Fibroblast of lung (primary cell): ENCODE measurements around the gene TECPR2. TPM values are rescaled to one million over a fixed set of nuclear protein-coding genes. Genes with fewer than 3 reads are reported as not detected.

Experiments used
- DNase-seq, 2 donors: peaks; one replicate each; pipeline versions ENCODE4 v3.0.0 to v3.0.0-alpha.2; 2010; ENCODE audit warnings: low read depth in 2 of 2
- H2AFZ ChIP-seq: 2 replicates; pipeline ENCODE4 v1.5.1; 2012; ENCODE audit warnings: low read length, control low read depth, inconsistent platforms
- H3K27ac ChIP-seq: 2 replicates; pipeline ENCODE4 v1.5.1; 2011; ENCODE audit warnings: low read length, control low read depth; ENCODE audit not compliant: insufficient read depth
- H3K27me3 ChIP-seq: 2 replicates; pipeline ENCODE4 v1.5.1; 2011; ENCODE audit warnings: mild to moderate bottlenecking, low read length; ENCODE audit not compliant: control insufficient read depth, insufficient read depth
- H3K36me3 ChIP-seq: 2 replicates; pipeline ENCODE4 v1.5.1; 2011; ENCODE audit warnings: low read length; ENCODE audit not compliant: control insufficient read depth, insufficient read depth
- H3K4me1 ChIP-seq: 2 replicates; pipeline ENCODE4 v1.5.1; 2011; ENCODE audit warnings: low read length; ENCODE audit not compliant: control insufficient read depth, insufficient read depth; ENCODE audit errors: extremely low read depth
- H3K4me2 ChIP-seq: 2 replicates; pipeline ENCODE4 v1.5.1; 2011; ENCODE audit warnings: low read length, control low read depth; ENCODE audit not compliant: insufficient read depth; ENCODE audit errors: extremely low read depth
- H3K4me3 ChIP-seq, 4 experiments: fragments of 200-600 bp in 1 of 4; sonication (generic) in 1 of 4; replicated peaks in 1 of 4; 2 replicates each; pipeline ENCODE4 v1.5.1; 2011 to 2016; ENCODE audit warnings: low read length in 4 of 4, low read depth in 3 of 4, mild to moderate bottlenecking in 3 of 4, control low read depth in 2 of 4, inconsistent platforms in 1 of 4, mixed read lengths in 1 of 4; ENCODE audit not compliant: insufficient read depth in 1 of 4; ENCODE audit errors: control extremely low read depth in 1 of 4
- H3K79me2 ChIP-seq: 2 replicates; pipeline ENCODE4 v1.5.1; 2012; ENCODE audit warnings: mild to moderate bottlenecking, low read length, inconsistent platforms; ENCODE audit not compliant: control insufficient read depth, insufficient read depth
- H3K9ac ChIP-seq: 2 replicates; pipeline ENCODE4 v1.5.1; 2011; ENCODE audit warnings: mild to moderate bottlenecking, low read length, control low read depth; ENCODE audit not compliant: insufficient read depth
- H3K9me3 ChIP-seq: 2 replicates; pipeline ENCODE4 v1.5.1; 2012; ENCODE audit warnings: low read depth, low read length; ENCODE audit not compliant: control insufficient read depth, insufficient read depth
- H4K20me1 ChIP-seq: 2 replicates; pipeline ENCODE4 v1.5.1; 2011; ENCODE audit warnings: low read length; ENCODE audit not compliant: control insufficient read depth, insufficient read depth; ENCODE audit errors: extremely low read depth
- CTCF ChIP-seq, 2 donors: IDR thresholded peaks in 1 of 2; conservative IDR thresholded peaks in 1 of 2; 1 replicate in 1 of 2; 2 replicates in 1 of 2; pipeline ENCODE4 v1.5.1; 2011 to 2012; ENCODE audit warnings: low read length in 2 of 2, control low read depth in 1 of 2, inconsistent platforms in 1 of 2, low read depth in 1 of 2, mild to moderate bottlenecking in 1 of 2
- EZH2 ChIP-seq: IDR thresholded peaks from 2 replicates; pipeline ENCODE4 v1.5.1; 2012; ENCODE audit warnings: low read length, control low read depth, mild to moderate bottlenecking; ENCODE audit errors: missing control alignments
- polyA plus RNA-seq, 2 donors: library from polyadenylated mRNA; depleted of rRNA in 1 of 2; stranded (reverse) in 1 of 2; unstranded in 1 of 2; fragments of >200 nt; gene quantifications; 2 replicates each; pipeline ENCODE4 v1.2.1, GENCODE V29; 2011 to 2012; ENCODE audit warnings: missing spikeins in 1 of 2
- total RNA-seq: library from RNA; depleted of rRNA; stranded (reverse); fragments of >200 nt; gene quantifications from 2 replicates; pipeline ENCODE4 v1.2.1, GENCODE V29; 2014

The TECPR2 gene
- total and polyA plus RNA-seq, 2 donors (not counting 1 experiment from before 2014, with no cell fraction given), result 9.2 to 17.8 TPM

GRCh38 chr14:102537981-102538601 is 175.3 kb downstream of the TECPR2 start:
- Histone ChIP-seq H3K27ac (no peak overlapping the region), H2AFZ (no peak overlapping the region), H3K4me2 (no peak overlapping the region), H3K4me1 (no peaks in the 10 kb centered on the region), H3K9ac (no peak overlapping the region), H3K79me2 (no peaks in the 10 kb centered on the region), H3K27me3 (no peaks in the 10 kb centered on the region), H3K4me3 (no peak overlapping the region), H3K36me3 (no peaks in the 10 kb centered on the region), H3K9me3 (no peaks in the 10 kb centered on the region), H4K20me1 (no peaks in the 10 kb centered on the region)
- TF ChIP-seq EZH2 (no peak), CTCF (conservative IDR thresholded peaks at IDR 0.05 in 1 of 2, IDR thresholded peaks at IDR 0.05 in 1 of 2; ENCODE audit: low read depth in 1 of 2, low read length in 2 of 2) (no peak)
- no peak for DNase-seq

GRCh38 chr14:102538602-102539543 is 176.1 kb downstream of the TECPR2 start:
- TF ChIP-seq CTCF (conservative IDR thresholded peaks at IDR 0.05 in 1 of 2, IDR thresholded peaks at IDR 0.05 in 1 of 2; ENCODE audit: low read depth in 1 of 2, low read length in 2 of 2), result no peak
- TF ChIP-seq EZH2, result no peak
- H3K27me3 ChIP-seq, result peaks cover under 1% of the 10 kb centered on the region
- no peak overlapping the region for H3K27ac ChIP-seq
- no peaks in the 10 kb centered on the region for H3K9me3 ChIP-seq
- no peak overlapping the region for H3K9ac ChIP-seq
- H3K4me1 ChIP-seq, result no peaks in the 10 kb centered on the region
- H3K4me2 ChIP-seq, result no peak overlapping the region
- no peaks in the 10 kb centered on the region for H4K20me1 ChIP-seq
- H3K36me3 ChIP-seq, result no peaks in the 10 kb centered on the region
- H3K79me2 ChIP-seq, result no peaks in the 10 kb centered on the region
- peak in 1 of 2 donors; percentile 39 for DNase-seq
- H2AFZ ChIP-seq, result no peak overlapping the region
- no peak overlapping the region for H3K4me3 ChIP-seq

- no peaks in the 10 kb centered on the region for H3K9me3 ChIP-seq
- H3K4me1 ChIP-seq, result no peaks in the 10 kb centered on the region
- no peak overlapping the region for H3K4me2 ChIP-seq
- H4K20me1 ChIP-seq, result no peaks in the 10 kb centered on the region
- no peaks in the 10 kb centered on the region for H3K79me2 ChIP-seq
- H3K36me3 ChIP-seq, result no peaks in the 10 kb centered on the region
- H3K27ac ChIP-seq, result no peak overlapping the region
- peak; percentile 70 to 76 for DNase-seq
- TF ChIP-seq EZH2, result no peak
- no peak for TF ChIP-seq CTCF (conservative IDR thresholded peaks at IDR 0.05 in 1 of 2, IDR thresholded peaks at IDR 0.05 in 1 of 2; ENCODE audit: low read depth in 1 of 2, low read length in 2 of 2)
- no peak overlapping the region for H2AFZ ChIP-seq
- H3K9ac ChIP-seq, result no peak overlapping the region
- H3K4me3 ChIP-seq, result no peak overlapping the region
- H3K27me3 ChIP-seq, result peaks cover 5% of the 10 kb centered on the region
These were observed 177.0 kb downstream of the TECPR2 start for GRCh38 chr14:102539544-102540314.
